HepG2 (cell line): ENCODE results near the gene IGHMBP2. TPM values are rescaled to one million over a fixed set of nuclear protein-coding genes. Genes with fewer than 3 reads are reported as not detected.

Experiments used
- FOXC1 ChIP-seq: sonication (generic); formaldehyde crosslinking; IDR thresholded peaks from 2 replicates; pipeline ENCODE4 v1.8.0; 2022; ENCODE audit warnings: mild to moderate bottlenecking, missing genetic modification reagents, borderline replicate concordance
- GATA4 ChIP-seq: sonication (generic); IDR thresholded peaks from 2 replicates; pipeline ENCODE4 v1.6.1; 2016; ENCODE audit warnings: antibody characterized with exemption, low read depth, borderline replicate concordance
- HMG20A ChIP-seq: IDR thresholded peaks from 2 replicates; pipeline ENCODE4 v1.6.1; 2016; ENCODE audit warnings: borderline replicate concordance
- KMT2B ChIP-seq: IDR thresholded peaks from 2 replicates; pipeline ENCODE4 v1.6.1; 2016; ENCODE audit warnings: missing genetic modification reagents, missing compliant biosample characterization
- MAFG ChIP-seq: sonication (generic); formaldehyde crosslinking; IDR thresholded peaks from 2 replicates; pipeline ENCODE4 v1.5.1; 2020; ENCODE audit warnings: mild to moderate bottlenecking, missing genetic modification reagents
- MED1 ChIP-seq: sonication (generic); formaldehyde crosslinking; IDR thresholded peaks from 2 replicates; pipeline ENCODE4 v1.4.0; 2020; ENCODE audit warnings: missing genetic modification reagents
- MIXL1 ChIP-seq: IDR thresholded peaks from 2 replicates; pipeline ENCODE4 v1.6.1; 2016
- MYNN ChIP-seq: sonication (generic); formaldehyde crosslinking; IDR thresholded peaks from 2 replicates; pipeline ENCODE4 v1.4.0; 2020; ENCODE audit warnings: mild to moderate bottlenecking, low read depth, missing genetic modification reagents
- NFKB2 ChIP-seq: sonication (generic); formaldehyde crosslinking; IDR thresholded peaks from 2 replicates; pipeline ENCODE4 v1.4.0; 2020; ENCODE audit warnings: missing genetic modification reagents, borderline replicate concordance
- PHB2 ChIP-seq: fragments of 450-650 bp; IDR thresholded peaks from 2 replicates; pipeline ENCODE4 v1.6.1; 2018; ENCODE audit not compliant: partially characterized antibody
- SIX4 ChIP-seq: sonication (generic); formaldehyde crosslinking; IDR thresholded peaks from 2 replicates; pipeline ENCODE4 v1.4.0; 2020; ENCODE audit warnings: missing genetic modification reagents
- SKI ChIP-seq: fragments of 450-650 bp; IDR thresholded peaks from one replicate; pipeline ENCODE4 v1.6.1; 2018; ENCODE audit warnings: mild to moderate bottlenecking; ENCODE audit not compliant: partially characterized antibody
- SNRNP70 ChIP-seq: fragments of 200-400 bp; formaldehyde crosslinking; IDR thresholded peaks from 2 replicates; pipeline ENCODE4 v1.6.1; 2017; ENCODE audit warnings: mild to moderate bottlenecking, low read depth, low read length, moderate library complexity
- TBX2 ChIP-seq: sonication (generic); formaldehyde crosslinking; IDR thresholded peaks from 2 replicates; pipeline ENCODE4 v1.5.0; 2020; ENCODE audit warnings: missing genetic modification reagents, mild to moderate bottlenecking, borderline replicate concordance
- WIZ ChIP-seq: sonication (generic); formaldehyde crosslinking; IDR thresholded peaks from 2 replicates; pipeline ENCODE4 v1.5.1; 2020; ENCODE audit warnings: mild to moderate bottlenecking, missing genetic modification reagents
- ZFP41 ChIP-seq: sonication (generic); formaldehyde crosslinking; IDR thresholded peaks from 2 replicates; pipeline ENCODE4 v1.4.0; 2020; ENCODE audit warnings: mild to moderate bottlenecking, missing genetic modification reagents, borderline replicate concordance
- ZNF138 ChIP-seq: sonication (generic); formaldehyde crosslinking; IDR thresholded peaks from 2 replicates; pipeline ENCODE4 v1.5.0; 2020; ENCODE audit warnings: mild to moderate bottlenecking, low read depth, missing genetic modification reagents
- ZNF879 ChIP-seq: sonication (generic); formaldehyde crosslinking; IDR thresholded peaks from 2 replicates; pipeline ENCODE4 v1.8.1; 2023; ENCODE audit warnings: missing genetic modification reagents
- ZSCAN9 ChIP-seq: IDR thresholded peaks from 2 replicates; pipeline ENCODE4 v1.6.1; 2016; ENCODE audit warnings: borderline replicate concordance
- polyA plus RNA-seq, 8 experiments: library from polyadenylated mRNA; depleted of rRNA in 3 of 8; stranded (reverse) in 7 of 8; unstranded in 1 of 8; fragments of >200 nt; fragmentation: Illumina TruSeq in 4 of 8; extraction: Trizol in 4 of 8; gene quantifications; 2 replicates each; pipeline versions ENCODE4 v1.2.1 to v1.2.3, GENCODE V29; 2011 to 2016; ENCODE audit warnings: low read depth in 4 of 8, missing spikeins in 1 of 8, mixed read lengths in 1 of 8; ENCODE audit not compliant: insufficient read depth in 1 of 8
- total RNA-seq, 5 experiments: library from RNA; depleted of rRNA; stranded (reverse); fragments of >200 nt; fragmentation: Illumina TruSeq; extraction: Trizol; gene quantifications; 2 replicates each; pipeline ENCODE4 v1.2.3, GENCODE V29; 2016; ENCODE audit warnings: low read depth in 1 of 5
- TF ChIP-seq, protein P1 (sequence below): sonication (generic); formaldehyde crosslinking; IDR thresholded peaks from 2 replicates; pipeline ENCODE4 v1.5.0; 2020; ENCODE audit warnings: missing genetic modification reagents, mild to moderate bottlenecking, borderline replicate concordance
- TF ChIP-seq, protein P2 (sequence below): sonication (generic); formaldehyde crosslinking; IDR thresholded peaks from 2 replicates; pipeline ENCODE4 v1.5.1; 2020; ENCODE audit warnings: missing genetic modification reagents, mild to moderate bottlenecking, borderline replicate concordance
- TF ChIP-seq, protein P3 (sequence below): sonication (generic); IDR thresholded peaks from 2 replicates; pipeline ENCODE4 v1.6.1; 2016; ENCODE audit warnings: low read depth, borderline replicate concordance
- TF ChIP-seq, protein P4 (sequence below): sonication (generic); formaldehyde crosslinking; IDR thresholded peaks from 2 replicates; pipeline ENCODE4 v1.4.0; 2020; ENCODE audit warnings: missing genetic modification reagents; ENCODE audit errors: not compliant biosample characterization

IGHMBP2 gene
- total and polyA plus RNA-seq, 2 of the 13 experiments (the other 11 are each of a cell fraction or from before 2014, with no cell fraction given) = 8.9 to 9.9 TPM

DNA sequence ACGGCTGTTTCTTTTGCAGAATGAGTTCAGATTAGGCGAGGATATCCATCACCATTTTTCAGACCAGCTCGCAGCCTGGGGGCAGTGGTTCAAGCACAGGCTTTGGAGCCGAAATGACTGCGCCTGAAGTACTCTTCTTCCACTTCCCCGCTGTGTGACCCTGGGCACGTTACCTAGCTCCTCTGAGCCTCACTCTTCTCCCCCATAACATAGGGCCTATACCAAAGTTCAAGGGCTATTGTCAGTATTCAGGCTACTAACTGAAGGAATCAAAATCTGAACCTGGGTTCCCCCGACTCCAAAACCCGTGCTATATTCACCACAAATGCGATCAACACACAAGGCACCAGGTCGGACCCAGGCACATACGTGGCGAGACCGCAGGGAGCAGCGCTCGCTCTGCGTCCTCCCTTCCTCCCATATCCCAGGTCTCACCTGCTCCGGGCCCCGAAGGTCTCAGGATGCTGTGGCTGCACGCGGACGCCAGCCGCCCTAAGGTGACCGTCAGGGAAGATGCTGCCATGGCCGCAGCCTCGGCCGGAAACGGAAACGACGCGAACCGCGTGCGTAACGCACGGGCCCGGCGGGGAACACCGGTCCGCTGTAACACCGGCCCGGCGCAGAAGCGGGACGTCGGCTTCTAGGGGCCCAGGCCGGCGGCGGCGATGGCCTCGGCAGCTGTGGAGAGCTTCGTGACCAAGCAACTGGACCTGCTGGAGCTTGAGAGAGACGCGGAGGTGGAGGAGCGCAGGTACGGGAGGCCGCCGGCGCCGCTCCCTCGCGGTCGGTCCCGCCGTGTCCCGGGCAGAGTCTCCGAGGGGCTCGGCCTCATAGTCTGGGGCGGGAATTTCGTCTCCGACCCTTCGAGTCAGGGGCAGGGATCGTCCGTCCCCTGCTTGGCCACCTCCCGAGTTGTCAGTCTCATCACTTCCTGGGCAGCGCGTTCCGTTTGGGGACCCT is at the start of gene IGHMBP2, which contains the start of gene MRPL21 (continued):
- TF ChIP-seq, protein P1, sequence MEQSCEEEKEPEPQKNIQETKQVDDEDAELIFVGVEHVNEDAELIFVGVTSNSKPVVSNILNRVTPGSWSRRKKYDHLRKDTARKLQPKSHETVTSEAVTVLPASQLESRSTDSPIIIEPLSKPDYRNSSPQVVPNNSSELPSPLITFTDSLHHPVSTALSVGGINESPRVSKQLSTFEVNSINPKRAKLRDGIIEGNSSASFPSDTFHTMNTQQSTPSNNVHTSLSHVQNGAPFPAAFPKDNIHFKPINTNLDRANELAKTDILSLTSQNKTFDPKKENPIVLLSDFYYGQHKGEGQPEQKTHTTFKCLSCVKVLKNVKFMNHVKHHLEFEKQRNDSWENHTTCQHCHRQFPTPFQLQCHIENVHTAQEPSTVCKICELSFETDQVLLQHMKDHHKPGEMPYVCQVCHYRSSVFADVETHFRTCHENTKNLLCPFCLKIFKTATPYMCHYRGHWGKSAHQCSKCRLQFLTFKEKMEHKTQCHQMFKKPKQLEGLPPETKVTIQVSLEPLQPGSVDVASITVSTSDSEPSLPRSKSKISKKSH (CRISPR knock-in tag) = peak; percentile 87; the same call in 1 of the 2 replicates
- TF ChIP-seq ZNF138 (CRISPR knock-in tag) (peak; percentile 62), MYNN (CRISPR knock-in tag) (no peak; the same call in 1 of the 2 replicates), KMT2B (peak; percentile 98), ZNF879 (0 out of 2 replicates have a peak, but pooled peaks have one; percentile 7), WIZ (0 out of 2 replicates have a peak, but pooled peaks have one; percentile 55), MED1 (peak; percentile 89), PHB2 (no peak), ZFP41 (CRISPR knock-in tag) (peak; percentile 97; the same call in 1 of the 2 replicates), HMG20A (CRISPR knock-in tag) (0 out of 2 replicates have a peak, but pooled peaks have one; percentile 20), SIX4 (CRISPR knock-in tag) (peak; percentile 60; the same call in 1 of the 2 replicates), NFKB2 (peak; percentile 81; the same call in 1 of the 2 replicates), SKI (peak; percentile 45), GATA4 (peak; percentile 49; the same call in 1 of the 2 replicates), MAFG (CRISPR knock-in tag) (no peak), TBX2 (CRISPR knock-in tag) (peak; percentile 77), ZSCAN9 (CRISPR knock-in tag) (peak; percentile 49; the same call in 1 of the 2 replicates), SNRNP70 (no peak), MIXL1 (CRISPR knock-in tag) (peak; percentile 72; the same call in 1 of the 2 replicates), FOXC1 (CRISPR knock-in tag) (peak; percentile 53; the same call in 1 of the 2 replicates)
- TF ChIP-seq, protein P2, sequence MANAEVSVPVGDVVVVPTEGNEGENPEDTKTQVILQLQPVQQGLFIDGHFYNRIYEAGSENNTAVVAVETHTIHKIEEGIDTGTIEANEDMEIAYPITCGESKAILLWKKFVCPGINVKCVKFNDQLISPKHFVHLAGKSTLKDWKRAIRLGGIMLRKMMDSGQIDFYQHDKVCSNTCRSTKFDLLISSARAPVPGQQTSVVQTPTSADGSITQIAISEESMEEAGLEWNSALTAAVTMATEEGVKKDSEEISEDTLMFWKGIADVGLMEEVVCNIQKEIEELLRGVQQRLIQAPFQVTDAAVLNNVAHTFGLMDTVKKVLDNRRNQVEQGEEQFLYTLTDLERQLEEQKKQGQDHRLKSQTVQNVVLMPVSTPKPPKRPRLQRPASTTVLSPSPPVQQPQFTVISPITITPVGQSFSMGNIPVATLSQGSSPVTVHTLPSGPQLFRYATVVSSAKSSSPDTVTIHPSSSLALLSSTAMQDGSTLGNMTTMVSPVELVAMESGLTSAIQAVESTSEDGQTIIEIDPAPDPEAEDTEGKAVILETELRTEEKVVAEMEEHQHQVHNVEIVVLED (CRISPR knock-in tag) = peak; percentile 95
- TF ChIP-seq, protein P3, sequence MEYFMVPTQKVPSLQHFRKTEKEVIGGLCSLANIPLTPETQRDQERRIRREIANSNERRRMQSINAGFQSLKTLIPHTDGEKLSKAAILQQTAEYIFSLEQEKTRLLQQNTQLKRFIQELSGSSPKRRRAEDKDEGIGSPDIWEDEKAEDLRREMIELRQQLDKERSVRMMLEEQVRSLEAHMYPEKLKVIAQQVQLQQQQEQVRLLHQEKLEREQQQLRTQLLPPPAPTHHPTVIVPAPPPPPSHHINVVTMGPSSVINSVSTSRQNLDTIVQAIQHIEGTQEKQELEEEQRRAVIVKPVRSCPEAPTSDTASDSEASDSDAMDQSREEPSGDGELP = peak; percentile 50; the same call in 1 of the 2 replicates
- TF ChIP-seq, protein P4, sequence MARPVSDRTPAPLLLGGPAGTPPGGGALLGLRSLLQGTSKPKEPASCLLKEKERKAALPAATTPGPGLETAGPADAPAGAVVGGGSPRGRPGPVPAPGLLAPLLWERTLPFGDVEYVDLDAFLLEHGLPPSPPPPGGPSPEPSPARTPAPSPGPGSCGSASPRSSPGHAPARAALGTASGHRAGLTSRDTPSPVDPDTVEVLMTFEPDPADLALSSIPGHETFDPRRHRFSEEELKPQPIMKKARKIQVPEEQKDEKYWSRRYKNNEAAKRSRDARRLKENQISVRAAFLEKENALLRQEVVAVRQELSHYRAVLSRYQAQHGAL (CRISPR knock-in tag) = no peak
